Measurements from ENCODE around the gene SCAMP1.

The SCAMP1 gene

DNA sequence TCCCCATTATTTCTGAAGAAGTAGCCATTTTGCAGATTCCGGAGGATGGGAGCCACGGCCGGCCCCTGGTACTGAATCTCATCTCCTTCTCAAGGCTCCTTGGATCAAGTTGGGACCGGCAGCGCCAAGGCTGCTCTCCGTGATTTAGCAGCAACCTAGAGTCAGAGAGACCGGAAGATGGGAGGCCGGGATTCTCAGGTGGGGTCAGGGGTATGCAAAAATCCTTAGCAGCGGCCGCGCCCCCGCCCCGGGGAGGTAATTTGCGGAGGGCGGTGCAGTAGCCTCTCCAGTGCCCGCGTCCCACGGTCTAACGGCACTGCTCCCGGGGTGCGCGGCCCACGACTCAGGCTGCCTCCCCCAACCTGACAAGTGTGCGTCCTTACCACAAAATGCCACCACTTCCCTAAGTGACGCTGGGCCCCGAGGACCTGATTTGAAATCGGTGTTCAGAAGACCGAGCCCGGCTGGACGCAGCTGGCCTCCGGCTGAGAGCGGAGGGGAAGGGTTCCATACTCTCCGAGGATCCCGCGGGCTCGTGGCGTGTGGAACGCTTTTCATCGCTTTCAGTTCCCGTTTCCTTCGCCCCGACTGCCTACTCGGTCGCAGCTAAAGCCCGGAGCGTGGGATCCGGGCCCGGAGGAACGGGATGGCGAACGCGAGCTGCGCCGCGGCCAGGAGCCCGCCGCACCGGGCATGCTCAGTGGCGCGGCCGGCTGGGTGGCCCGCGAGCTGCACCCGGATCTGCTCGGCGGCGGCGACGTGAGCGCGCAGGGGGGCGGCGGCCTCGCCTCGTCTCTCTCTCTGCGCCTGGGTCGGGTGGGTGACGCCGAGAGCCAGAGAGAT, at the start of gene SCAMP1:
Gene SCAMP1 (plus strand): TSS at position 787 of the 843 bp plus-strand sequence. CDS start 55 bp downstream, at position 842.
- no peaks in the 10 kb centered on the region for H3K27me3 ChIP-seq (ENCODE audit: control insufficient read depth in 5 of 5, insufficient read depth in 4 of 5, low read length in 5 of 5)
- H3K9me3 ChIP-seq (ENCODE audit: control insufficient read depth in 5 of 5, low read length in 5 of 5) = no peaks in the 10 kb centered on the region
- peaks cover 0 to 33% (median 26%) of the 10 kb centered on the region in 5 donors for H3K4me1 ChIP-seq (ENCODE audit: control insufficient read depth in 5 of 5, insufficient read depth in 5 of 5, low read length in 5 of 5)
- peak within 1 kb of the TSS; percentile 89 to 99 (median 97) for H3K4me3 ChIP-seq (ENCODE audit: low read depth in 1 of 5, low read length in 5 of 5)
- peak within 1 kb of the TSS; percentile 58 to 97 (median 90) for H3K9ac ChIP-seq (ENCODE audit: low read length in 5 of 5)
- H3K36me3 ChIP-seq (ENCODE audit: control insufficient read depth in 5 of 5, insufficient read depth in 5 of 5, low read length in 5 of 5) = peaks cover 0 to 4% (median 0%) of the 10 kb centered on the region in 5 donors
- peak within 1 kb of the TSS; percentile 85 for H3K27ac ChIP-seq (ENCODE audit: low read depth, low read length)

DNA sequence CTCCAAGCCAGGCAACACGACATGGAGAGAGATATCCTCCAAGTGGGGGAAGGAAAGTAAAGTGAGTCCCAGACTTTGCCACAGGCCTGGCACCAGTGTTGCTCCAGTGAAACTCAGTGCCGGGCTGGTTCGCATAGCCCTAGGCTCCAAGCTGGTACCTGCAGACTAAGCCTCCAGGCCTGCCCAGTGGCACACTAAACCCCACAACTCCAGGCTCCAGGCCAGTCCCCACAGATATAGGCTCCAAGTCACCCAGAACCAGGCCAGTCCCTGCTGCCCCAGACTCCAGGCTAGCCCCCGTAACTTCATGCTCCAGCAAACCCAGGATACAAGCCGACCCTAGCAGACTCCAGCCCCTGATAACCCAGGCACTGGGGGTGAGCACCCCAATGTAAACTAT, 42.9 kb upstream of the SCAMP1 start:
- H3K4me3 ChIP-seq (ENCODE audit: low read depth in 1 of 5, low read length in 5 of 5) = no peak overlapping the region
- H3K36me3 ChIP-seq (ENCODE audit: control insufficient read depth in 5 of 5, insufficient read depth in 5 of 5, low read length in 5 of 5) = no peaks in the 10 kb centered on the region
- no peaks in the 10 kb centered on the region for H3K9me3 ChIP-seq (ENCODE audit: control insufficient read depth in 5 of 5, low read length in 5 of 5)
- no peaks in the 10 kb centered on the region for H3K4me1 ChIP-seq (ENCODE audit: control insufficient read depth in 5 of 5, insufficient read depth in 5 of 5, low read length in 5 of 5)
- no peaks in the 10 kb centered on the region for H3K27me3 ChIP-seq (ENCODE audit: control insufficient read depth in 5 of 5, insufficient read depth in 4 of 5, low read length in 5 of 5)
- no peak overlapping the region for H3K27ac ChIP-seq (ENCODE audit: low read depth, low read length)
- no peak overlapping the region for H3K9ac ChIP-seq (ENCODE audit: low read length in 5 of 5)

DNA sequence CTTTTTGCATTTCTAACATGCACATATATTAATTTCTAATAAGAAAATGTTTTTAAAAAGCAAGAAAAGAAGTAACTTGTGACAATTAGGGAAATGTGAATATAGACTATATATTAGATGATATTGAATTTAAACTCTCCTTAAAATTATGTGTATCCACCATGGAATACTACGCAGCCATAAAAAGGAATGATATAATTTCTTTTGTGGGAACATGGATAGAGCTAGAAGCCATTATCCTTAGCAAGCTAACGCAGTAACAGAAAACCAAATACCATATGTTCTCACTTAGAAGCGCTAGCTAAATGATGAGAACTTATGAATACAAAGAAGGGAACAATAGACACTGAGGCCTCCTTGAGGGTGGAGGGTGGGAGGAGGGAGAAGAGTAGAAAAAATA, 42.1 kb upstream of the SCAMP1 start:
- Histone ChIP-seq H3K27me3 (ENCODE audit: control insufficient read depth in 5 of 5, insufficient read depth in 4 of 5, low read length in 5 of 5) (no peaks in the 10 kb centered on the region), H3K4me3 (ENCODE audit: low read depth in 1 of 5, low read length in 5 of 5) (no peak overlapping the region), H3K36me3 (ENCODE audit: control insufficient read depth in 5 of 5, insufficient read depth in 5 of 5, low read length in 5 of 5) (no peaks in the 10 kb centered on the region), H3K9ac (ENCODE audit: low read length in 5 of 5) (no peak overlapping the region), H3K27ac (ENCODE audit: low read depth, low read length) (no peak overlapping the region), H3K4me1 (ENCODE audit: control insufficient read depth in 5 of 5, insufficient read depth in 5 of 5, low read length in 5 of 5) (no peaks in the 10 kb centered on the region), H3K9me3 (ENCODE audit: control insufficient read depth in 5 of 5, low read length in 5 of 5) (no peaks in the 10 kb centered on the region)

GRCh38 chr5:78320401-78320800, 40.0 kb upstream of the SCAMP1 start:
- H3K4me3 ChIP-seq (ENCODE audit: low read depth in 1 of 5, low read length in 5 of 5) = no peak overlapping the region
- no peaks in the 10 kb centered on the region for H3K36me3 ChIP-seq (ENCODE audit: control insufficient read depth in 5 of 5, insufficient read depth in 5 of 5, low read length in 5 of 5)
- H3K9me3 ChIP-seq (ENCODE audit: control insufficient read depth in 5 of 5, low read length in 5 of 5) = no peaks in the 10 kb centered on the region
- H3K27me3 ChIP-seq (ENCODE audit: control insufficient read depth in 5 of 5, insufficient read depth in 4 of 5, low read length in 5 of 5) = no peaks in the 10 kb centered on the region
- no peak overlapping the region for H3K9ac ChIP-seq (ENCODE audit: low read length in 5 of 5)
- no peak overlapping the region for H3K27ac ChIP-seq (ENCODE audit: low read depth, low read length)
- H3K4me1 ChIP-seq (ENCODE audit: control insufficient read depth in 5 of 5, insufficient read depth in 5 of 5, low read length in 5 of 5) = no peaks in the 10 kb centered on the region

GRCh38 chr5:78323241-78323640, 37.2 kb upstream of the SCAMP1 start:
- Histone ChIP-seq H3K36me3 (ENCODE audit: control insufficient read depth in 5 of 5, insufficient read depth in 5 of 5, low read length in 5 of 5) (no peaks in the 10 kb centered on the region), H3K4me1 (ENCODE audit: control insufficient read depth in 5 of 5, insufficient read depth in 5 of 5, low read length in 5 of 5) (no peaks in the 10 kb centered on the region), H3K9ac (ENCODE audit: low read length in 5 of 5) (no peak overlapping the region), H3K27me3 (ENCODE audit: control insufficient read depth in 5 of 5, insufficient read depth in 4 of 5, low read length in 5 of 5) (no peaks in the 10 kb centered on the region), H3K4me3 (ENCODE audit: low read depth in 1 of 5, low read length in 5 of 5) (no peak overlapping the region), H3K27ac (ENCODE audit: low read depth, low read length) (no peak overlapping the region), H3K9me3 (ENCODE audit: control insufficient read depth in 5 of 5, low read length in 5 of 5) (no peaks in the 10 kb centered on the region)

- Histone ChIP-seq H3K9ac (ENCODE audit: low read length in 5 of 5) (no peak overlapping the region), H3K4me3 (ENCODE audit: low read depth in 1 of 5, low read length in 5 of 5) (no peak overlapping the region), H3K9me3 (ENCODE audit: control insufficient read depth in 5 of 5, low read length in 5 of 5) (no peaks in the 10 kb centered on the region), H3K27me3 (ENCODE audit: control insufficient read depth in 5 of 5, insufficient read depth in 4 of 5, low read length in 5 of 5) (no peaks in the 10 kb centered on the region), H3K36me3 (ENCODE audit: control insufficient read depth in 5 of 5, insufficient read depth in 5 of 5, low read length in 5 of 5) (no peaks in the 10 kb centered on the region), H3K4me1 (ENCODE audit: control insufficient read depth in 5 of 5, insufficient read depth in 5 of 5, low read length in 5 of 5) (no peaks in the 10 kb centered on the region), H3K27ac (ENCODE audit: low read depth, low read length) (no peak overlapping the region)
Observed at GRCh38 chr5:78326930-78327329, 33.5 kb upstream of the SCAMP1 start.

GRCh38 chr5:78327761-78328510, 32.5 kb upstream of the SCAMP1 start:
- Histone ChIP-seq H3K27me3 (ENCODE audit: control insufficient read depth in 5 of 5, insufficient read depth in 4 of 5, low read length in 5 of 5) (no peaks in the 10 kb centered on the region), H3K4me3 (ENCODE audit: low read depth in 1 of 5, low read length in 5 of 5) (no peak overlapping the region)

DNA sequence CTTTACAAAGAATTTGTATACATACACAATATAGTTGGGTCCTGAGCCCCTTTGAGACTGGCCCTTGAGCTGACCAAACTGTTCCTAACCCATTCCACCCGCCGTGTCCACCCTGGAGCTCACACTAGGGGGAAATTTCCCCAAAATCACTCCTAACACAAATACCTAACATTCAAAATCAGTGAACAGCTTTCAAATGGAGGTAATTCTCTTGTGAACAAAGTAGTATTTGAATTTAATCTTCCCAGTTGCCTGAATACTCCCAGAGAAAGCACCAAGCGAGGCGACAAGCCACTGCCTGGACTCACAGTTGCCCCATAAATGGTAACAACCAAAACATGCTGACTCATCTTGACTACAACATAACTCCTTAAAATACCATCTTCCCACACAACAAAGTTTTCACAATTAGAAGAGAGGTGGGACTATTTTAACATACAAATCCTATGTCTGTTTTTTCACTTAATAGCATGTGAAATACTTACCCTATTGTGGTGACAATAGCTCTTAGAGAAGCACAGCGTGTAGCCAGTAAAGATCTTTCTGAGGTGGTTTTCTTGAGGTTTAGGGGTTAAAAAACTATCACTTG, 31.7 kb upstream of the SCAMP1 start:
- H3K4me3 ChIP-seq (ENCODE audit: low read depth in 1 of 5, low read length in 5 of 5) = no peak overlapping the region
- no peak overlapping the region for H3K9ac ChIP-seq (ENCODE audit: low read length in 5 of 5)
- no peak overlapping the region for H3K27ac ChIP-seq (ENCODE audit: low read depth, low read length)

More at GRCh38 chr5:78327761-78328510, 32.5 kb upstream of the SCAMP1 start:
- no peak overlapping the region for H3K9ac ChIP-seq (ENCODE audit: low read length in 5 of 5)
- H3K9me3 ChIP-seq (ENCODE audit: control insufficient read depth in 5 of 5, low read length in 5 of 5) = no peaks in the 10 kb centered on the region
- no peak overlapping the region for H3K27ac ChIP-seq (ENCODE audit: low read depth, low read length)
- no peaks in the 10 kb centered on the region for H3K36me3 ChIP-seq (ENCODE audit: control insufficient read depth in 5 of 5, insufficient read depth in 5 of 5, low read length in 5 of 5)
- H3K4me1 ChIP-seq (ENCODE audit: control insufficient read depth in 5 of 5, insufficient read depth in 5 of 5, low read length in 5 of 5) = no peaks in the 10 kb centered on the region

DNA sequence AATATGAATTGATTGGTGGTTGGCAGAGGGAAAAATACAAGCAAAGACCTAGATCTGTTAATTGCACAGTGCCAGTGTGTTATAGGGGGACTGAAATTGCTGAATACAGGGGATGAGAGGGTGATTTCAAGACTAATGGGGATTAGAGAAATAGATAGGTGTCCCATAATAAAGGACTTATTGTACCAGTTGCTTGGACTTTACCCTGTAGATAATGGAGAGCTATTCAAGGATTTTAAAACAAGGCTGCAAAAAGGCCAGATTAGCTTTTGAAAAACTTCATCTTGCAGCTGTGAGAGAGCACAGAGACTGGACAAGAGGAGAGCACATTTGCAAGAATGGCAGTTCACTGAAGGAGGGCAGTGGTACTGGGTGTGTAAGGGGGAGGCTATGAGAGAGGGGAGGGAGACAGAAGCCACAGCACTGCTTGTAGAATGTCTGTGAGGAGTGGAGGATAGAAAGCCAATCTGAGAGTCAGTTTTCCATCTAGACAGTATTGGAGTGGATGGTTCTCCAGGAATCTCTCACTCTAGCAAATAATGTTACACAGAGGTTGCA, 28.8 kb upstream of the SCAMP1 start:
- H3K4me3 ChIP-seq (ENCODE audit: low read depth in 1 of 5, low read length in 5 of 5) = no peak overlapping the region
- H3K36me3 ChIP-seq (ENCODE audit: control insufficient read depth in 5 of 5, insufficient read depth in 5 of 5, low read length in 5 of 5) = no peaks in the 10 kb centered on the region
- no peak overlapping the region for H3K9ac ChIP-seq (ENCODE audit: low read length in 5 of 5)
- H3K27ac ChIP-seq (ENCODE audit: low read depth, low read length) = no peak overlapping the region
- H3K9me3 ChIP-seq (ENCODE audit: control insufficient read depth in 5 of 5, low read length in 5 of 5) = no peaks in the 10 kb centered on the region
- no peaks in the 10 kb centered on the region for H3K4me1 ChIP-seq (ENCODE audit: control insufficient read depth in 5 of 5, insufficient read depth in 5 of 5, low read length in 5 of 5)
- no peaks in the 10 kb centered on the region for H3K27me3 ChIP-seq (ENCODE audit: control insufficient read depth in 5 of 5, insufficient read depth in 4 of 5, low read length in 5 of 5)

More for the DNA sequence above, 31.7 kb upstream of the SCAMP1 start:
- H3K9me3 ChIP-seq (ENCODE audit: control insufficient read depth in 5 of 5, low read length in 5 of 5) = no peaks in the 10 kb centered on the region
- no peaks in the 10 kb centered on the region for H3K4me1 ChIP-seq (ENCODE audit: control insufficient read depth in 5 of 5, insufficient read depth in 5 of 5, low read length in 5 of 5)
- H3K36me3 ChIP-seq (ENCODE audit: control insufficient read depth in 5 of 5, insufficient read depth in 5 of 5, low read length in 5 of 5) = no peaks in the 10 kb centered on the region
- H3K27me3 ChIP-seq (ENCODE audit: control insufficient read depth in 5 of 5, insufficient read depth in 4 of 5, low read length in 5 of 5) = no peaks in the 10 kb centered on the region

Measured in subcutaneous abdominal adipose tissue (tissue), 5 donors.